ENCODE results near the gene KCNH2. TPM values are rescaled to one million over a fixed set of nuclear protein-coding genes. Genes with fewer than 3 reads are reported as not detected.

Gene KCNH2
- total RNA-seq, 3 donors from 2014 or later (not counting 1 experiment from before 2014, with no cell fraction given): 0.39 to 0.60 TPM; not detected in 1

- H3K4me3 Mint-ChIP-seq: no peak overlapping the region
- H3K36me3 Mint-ChIP-seq: no peaks in the 10 kb centered on the region
- H3K4me1 Mint-ChIP-seq: peaks cover 52 to 69% of the 10 kb centered on the region in 2 donors
- Histone ChIP-seq H3K4me3 (ENCODE audit: low read length) (no peak overlapping the region), H3K27me3 (ENCODE audit: control insufficient read depth, insufficient read depth, low read length) (peaks cover 19% of the 10 kb centered on the region), H3K36me3 (ENCODE audit: control insufficient read depth, insufficient read depth, low read length) (no peaks in the 10 kb centered on the region), H3K27ac (ENCODE audit: low read length) (no peak overlapping the region), H3K4me1 (ENCODE audit: control insufficient read depth, insufficient read depth, low read length) (peaks cover 59% of the 10 kb centered on the region), H3K9me3 (ENCODE audit: control insufficient read depth, insufficient read depth, low read length) (no peaks in the 10 kb centered on the region)
- no peak for TF ChIP-seq CTCF (IDR thresholded peaks at IDR 0.05)
- H3K9me3 Mint-ChIP-seq: no peaks in the 10 kb centered on the region
- H3K27ac Mint-ChIP-seq: peak overlapping the region in 1 of 2 donors; percentile 95
- DNase-seq: no peak
- intact Hi-C loops (cut with micrococcal nuclease): loop anchor here (5.0 to 10.0 kb wide), 2 partner anchors 54 to 352 kb away; no protein-coding TSS in a partner anchor
- no peak for ATAC-seq
- 85% methylated on average over 8 of the region's 8 CpGs for WGBS (ENCODE audit: insufficient coverage)
- H3K27me3 Mint-ChIP-seq (ENCODE audit: low read depth in 2 of 2): peaks cover 0 to 42% of the 10 kb centered on the region in 2 donors
Observed at GRCh38 chr7:151016505-151016904, 38.4 kb upstream of the KCNH2 start.

GRCh38 chr7:151015967-151016366 is 37.8 kb upstream of the KCNH2 start:
- peaks cover 0 to 37% of the 10 kb centered on the region in 2 donors for H3K27me3 Mint-ChIP-seq (ENCODE audit: low read depth in 2 of 2)
- intact Hi-C loops (cut with micrococcal nuclease): loop anchor here (5.0 to 10.0 kb wide), 2 partner anchors 54 to 351 kb away; no protein-coding TSS in a partner anchor
- no peak for DNase-seq
- Histone ChIP-seq H3K9me3 (ENCODE audit: control insufficient read depth, insufficient read depth, low read length) (no peaks in the 10 kb centered on the region), H3K27me3 (ENCODE audit: control insufficient read depth, insufficient read depth, low read length) (peaks cover 19% of the 10 kb centered on the region), H3K4me3 (ENCODE audit: low read length) (no peak overlapping the region), H3K27ac (ENCODE audit: low read length) (no peak overlapping the region), H3K4me1 (ENCODE audit: control insufficient read depth, insufficient read depth, low read length) (peaks cover 65% of the 10 kb centered on the region), H3K36me3 (ENCODE audit: control insufficient read depth, insufficient read depth, low read length) (no peaks in the 10 kb centered on the region)
- ATAC-seq: no peak
- H3K36me3 Mint-ChIP-seq: no peaks in the 10 kb centered on the region
- H3K4me1 Mint-ChIP-seq: peaks cover 55 to 72% of the 10 kb centered on the region in 2 donors
- H3K27ac Mint-ChIP-seq: peak overlapping the region in 1 of 2 donors; percentile 95
- no peaks in the 10 kb centered on the region for H3K9me3 Mint-ChIP-seq
- no peak for TF ChIP-seq CTCF (IDR thresholded peaks at IDR 0.05)
- 93% methylated on average over 5 of the region's 5 CpGs for WGBS (ENCODE audit: insufficient coverage)
- H3K4me3 Mint-ChIP-seq: no peak overlapping the region

- Histone ChIP-seq H3K27me3 (ENCODE audit: control insufficient read depth, insufficient read depth, low read length) (peaks cover 10% of the 10 kb centered on the region), H3K4me1 (ENCODE audit: control insufficient read depth, insufficient read depth, low read length) (peaks cover 75% of the 10 kb centered on the region), H3K36me3 (ENCODE audit: control insufficient read depth, insufficient read depth, low read length) (no peaks in the 10 kb centered on the region), H3K27ac (ENCODE audit: low read length) (no peak overlapping the region), H3K9me3 (ENCODE audit: control insufficient read depth, insufficient read depth, low read length) (no peaks in the 10 kb centered on the region), H3K4me3 (ENCODE audit: low read length) (no peak overlapping the region)
- DNase-seq (peak in 1 of 2 donors; percentile 62), ATAC-seq (no peak)
- H3K27ac Mint-ChIP-seq: peak overlapping the region; percentile 94 to 95
- H3K36me3 Mint-ChIP-seq: no peaks in the 10 kb centered on the region
- WGBS (ENCODE audit: insufficient coverage): 78% methylated on average over 8 of the region's 8 CpGs
- no peaks in the 10 kb centered on the region for H3K9me3 Mint-ChIP-seq
- peaks cover 0 to 27% of the 10 kb centered on the region in 2 donors for H3K27me3 Mint-ChIP-seq (ENCODE audit: low read depth in 2 of 2)
- peaks cover 63 to 83% of the 10 kb centered on the region in 2 donors for H3K4me1 Mint-ChIP-seq
- intact Hi-C loops (cut with micrococcal nuclease): loop anchor here (5.0 to 10.0 kb wide), 3 partner anchors 38 to 350 kb away; partner anchors contain the start of gene KCNH2
- TF ChIP-seq CTCF (IDR thresholded peaks at IDR 0.05): no peak
- peak overlapping the region; percentile 63 for H3K4me3 Mint-ChIP-seq
Observed at GRCh38 chr7:151014950-151015349, 36.8 kb upstream of the KCNH2 start.

Measured in natural killer cell (primary cell).